Neural progenitor cell (in vitro differentiated cells): ENCODE measurements around the gene PHF23. TPM values are rescaled to one million over a fixed set of nuclear protein-coding genes. Genes with fewer than 3 reads are reported as not detected.
A peak's percentile ranks its signal among the peaks of the same experiment; 100 is the strongest.

Source experiments
- DNase-seq: peaks from one replicate; pipeline ENCODE4 v3.0.0-alpha.2; 2016; ENCODE audit warnings: low spot score
- H2AFZ ChIP-seq: fragments of 200-600 bp; sonication (generic); replicated peaks from 2 replicates; pipeline ENCODE4 v1.6.1; 2016; ENCODE audit warnings: antibody characterized with exemption
- H3F3A ChIP-seq: fragments of 200-600 bp; sonication (generic); 2 replicates; pipeline ENCODE4 v1.6.1; 2016; ENCODE audit warnings: antibody characterized with exemption, low read depth
- H3K27ac ChIP-seq: fragments of 200-600 bp; sonication (generic); 2 replicates; pipeline ENCODE4 v1.5.1; 2016; ENCODE audit warnings: mild to moderate bottlenecking
- H3K27me3 ChIP-seq: fragments of 200-600 bp; sonication (generic); 2 replicates; pipeline ENCODE4 v1.6.1; 2016; ENCODE audit warnings: mild to moderate bottlenecking, moderate library complexity
- H3K36me3 ChIP-seq: fragments of 200-600 bp; sonication (generic); 2 replicates; pipeline ENCODE4 v1.5.1; 2016
- H3K4me1 ChIP-seq: fragments of 200-600 bp; sonication (generic); 2 replicates; pipeline ENCODE4 v1.6.1; 2016; ENCODE audit warnings: mixed run types
- H3K4me2 ChIP-seq: fragments of 200-600 bp; sonication (generic); 2 replicates; pipeline ENCODE4 v1.6.1; 2016
- H3K4me3 ChIP-seq: fragments of 200-600 bp; sonication (generic); 2 replicates; pipeline ENCODE4 v1.5.1; 2016
- H3K79me2 ChIP-seq: fragments of 200-600 bp; sonication (generic); 2 replicates; pipeline ENCODE4 v1.6.1; 2016; ENCODE audit warnings: low read depth
- H3K9ac ChIP-seq: fragments of 200-600 bp; sonication (generic); 2 replicates; pipeline ENCODE4 v1.6.1; 2016
- H3K9me3 ChIP-seq: fragments of 200-600 bp; sonication (generic); 2 replicates; pipeline ENCODE4 v1.5.1; 2016; ENCODE audit warnings: low read depth
- H4K20me1 ChIP-seq: fragments of 200-600 bp; sonication (generic); 2 replicates; pipeline ENCODE4 v1.6.1; 2016; ENCODE audit warnings: low read depth
- H3K27ac Mint-ChIP-seq: 3 replicates; pipeline ENCODE4 v1.8.0; 2021; ENCODE audit warnings: mixed read lengths
- H3K27me3 Mint-ChIP-seq: 2 replicates; pipeline ENCODE4 v1.8.0; 2022; ENCODE audit warnings: low read depth, mild to moderate bottlenecking, inconsistent platforms, moderate library complexity, mixed read lengths; ENCODE audit not compliant: insufficient read depth
- H3K36me3 Mint-ChIP-seq: 3 replicates; pipeline ENCODE4 v1.8.0; 2021; ENCODE audit warnings: mixed read lengths
- H3K4me1 Mint-ChIP-seq: 3 replicates; pipeline ENCODE4 v1.8.0; 2021; ENCODE audit warnings: mixed read lengths
- H3K4me3 Mint-ChIP-seq: 3 replicates; pipeline ENCODE4 v1.8.0; 2021; ENCODE audit warnings: mild to moderate bottlenecking, moderate library complexity, mixed read lengths
- H3K9me3 Mint-ChIP-seq: 3 replicates; pipeline ENCODE4 v1.8.0; 2020; ENCODE audit warnings: mixed read lengths
- EZH2 ChIP-seq: fragments of 200-600 bp; sonication (generic); IDR thresholded peaks from 2 replicates; pipeline ENCODE4 v1.6.1; 2017; ENCODE audit warnings: antibody characterized with exemption, mild to moderate bottlenecking, moderate library complexity
- EZH2phosphoT487 ChIP-seq: fragments of 200-600 bp; sonication (generic); IDR thresholded peaks from 2 replicates; pipeline ENCODE4 v1.6.1; 2017; ENCODE audit warnings: antibody characterized with exemption
- total RNA-seq: library from RNA; depleted of rRNA; stranded (reverse); fragments of >200 nt; gene quantifications from 2 replicates; pipeline ENCODE4 v1.2.3, GENCODE V29; 2015; ENCODE audit warnings: low replicate concordance
- TF ChIP-seq, protein P1 (sequence below): fragments of 200-600 bp; sonication (generic); IDR thresholded peaks from 2 replicates; pipeline ENCODE4 v1.5.1; 2017; ENCODE audit warnings: antibody characterized with exemption, mild to moderate bottlenecking

PHF23 gene
- total RNA-seq, 1 donor from 2014 or later: 31.6 TPM

DNA sequence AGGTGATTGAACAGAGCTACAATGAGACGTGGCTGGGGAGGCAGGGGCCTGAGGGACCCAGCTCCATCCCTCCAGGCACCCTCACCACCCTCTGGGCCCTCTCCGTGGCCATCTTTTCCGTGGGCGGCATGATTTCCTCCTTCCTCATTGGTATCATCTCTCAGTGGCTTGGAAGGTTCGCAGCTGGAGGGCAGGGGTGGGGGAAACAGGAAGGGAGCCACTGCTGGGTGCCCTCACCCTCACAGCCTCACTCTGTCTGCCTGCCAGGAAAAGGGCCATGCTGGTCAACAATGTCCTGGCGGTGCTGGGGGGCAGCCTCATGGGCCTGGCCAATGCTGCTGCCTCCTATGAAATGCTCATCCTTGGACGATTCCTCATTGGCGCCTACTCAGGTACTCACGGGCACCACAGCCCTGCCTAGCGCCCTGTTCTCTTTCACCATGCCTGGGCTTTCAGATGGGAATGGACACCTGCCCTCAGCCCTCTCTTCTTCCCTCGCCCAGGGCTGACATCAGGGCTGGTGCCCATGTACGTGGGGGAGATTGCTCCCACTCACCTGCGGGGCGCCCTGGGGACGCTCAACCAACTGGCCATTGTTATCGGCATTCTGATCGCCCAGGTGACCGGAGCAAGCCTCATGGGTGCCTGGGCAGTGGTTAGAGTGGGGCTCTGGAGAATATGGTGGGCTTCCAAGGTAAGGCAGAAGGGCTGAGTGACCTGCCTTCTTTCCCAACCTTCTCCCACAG, 44.4 kb upstream of the PHF23 start:
- no peak overlapping the region for H2AFZ ChIP-seq
- no peaks in the 10 kb centered on the region for H3K79me2 ChIP-seq
- no peaks in the 10 kb centered on the region for H3K9me3 ChIP-seq
- peaks cover 18% of the 10 kb centered on the region for H3K27me3 Mint-ChIP-seq
- TF ChIP-seq EZH2phosphoT487: no peak
- TF ChIP-seq, protein P1, sequence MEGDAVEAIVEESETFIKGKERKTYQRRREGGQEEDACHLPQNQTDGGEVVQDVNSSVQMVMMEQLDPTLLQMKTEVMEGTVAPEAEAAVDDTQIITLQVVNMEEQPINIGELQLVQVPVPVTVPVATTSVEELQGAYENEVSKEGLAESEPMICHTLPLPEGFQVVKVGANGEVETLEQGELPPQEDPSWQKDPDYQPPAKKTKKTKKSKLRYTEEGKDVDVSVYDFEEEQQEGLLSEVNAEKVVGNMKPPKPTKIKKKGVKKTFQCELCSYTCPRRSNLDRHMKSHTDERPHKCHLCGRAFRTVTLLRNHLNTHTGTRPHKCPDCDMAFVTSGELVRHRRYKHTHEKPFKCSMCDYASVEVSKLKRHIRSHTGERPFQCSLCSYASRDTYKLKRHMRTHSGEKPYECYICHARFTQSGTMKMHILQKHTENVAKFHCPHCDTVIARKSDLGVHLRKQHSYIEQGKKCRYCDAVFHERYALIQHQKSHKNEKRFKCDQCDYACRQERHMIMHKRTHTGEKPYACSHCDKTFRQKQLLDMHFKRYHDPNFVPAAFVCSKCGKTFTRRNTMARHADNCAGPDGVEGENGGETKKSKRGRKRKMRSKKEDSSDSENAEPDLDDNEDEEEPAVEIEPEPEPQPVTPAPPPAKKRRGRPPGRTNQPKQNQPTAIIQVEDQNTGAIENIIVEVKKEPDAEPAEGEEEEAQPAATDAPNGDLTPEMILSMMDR: no peak
- TF ChIP-seq EZH2: no peak
- peaks cover 16% of the 10 kb centered on the region for H4K20me1 ChIP-seq
- H3K4me3 ChIP-seq: no peak overlapping the region
- H3K4me1 Mint-ChIP-seq: peaks cover 18% of the 10 kb centered on the region
- no peak for DNase-seq
- H3K9me3 Mint-ChIP-seq: peaks cover 1% of the 10 kb centered on the region
- H3K36me3 ChIP-seq: no peaks in the 10 kb centered on the region
- peaks cover 1% of the 10 kb centered on the region for H3K36me3 Mint-ChIP-seq
- peaks cover 45% of the 10 kb centered on the region for H3K27me3 ChIP-seq
- no peak overlapping the region for H3K4me2 ChIP-seq
- no peak overlapping the region for H3K9ac ChIP-seq
- H3F3A ChIP-seq: peaks cover 16% of the 10 kb centered on the region
- peak overlapping the region; percentile 88 for H3K4me3 Mint-ChIP-seq
- H3K27ac Mint-ChIP-seq: no peak overlapping the region
- H3K4me1 ChIP-seq: peaks cover 4% of the 10 kb centered on the region
- H3K27ac ChIP-seq: no peak overlapping the region

DNA sequence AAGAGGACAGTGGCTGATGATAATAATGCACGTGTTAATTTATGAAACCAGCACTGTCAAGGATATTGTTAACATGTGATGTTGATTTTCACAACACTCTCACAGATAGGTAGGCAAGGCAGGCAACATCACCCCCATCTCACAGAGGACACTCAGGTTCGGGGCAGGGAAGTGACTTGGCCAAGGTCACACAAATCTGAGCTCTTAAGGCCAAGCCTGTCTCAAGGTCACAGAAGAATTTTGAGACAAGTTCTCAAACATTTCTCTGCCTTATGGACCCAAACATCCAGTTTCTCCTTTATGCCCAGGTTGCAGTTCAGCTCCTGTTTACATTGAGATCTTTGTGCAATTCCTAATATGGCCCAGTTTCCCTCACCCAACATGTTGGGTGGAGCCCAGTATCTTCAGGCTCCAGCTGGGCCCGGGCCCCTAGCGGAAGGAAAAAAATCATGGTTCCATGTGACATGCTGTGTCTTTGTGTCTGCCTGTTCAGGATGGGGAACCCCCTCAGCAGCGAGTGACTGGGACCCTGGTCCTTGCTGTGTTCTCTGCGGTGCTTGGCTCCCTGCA, 43.6 kb upstream of the PHF23 start:
- Mint-ChIP-seq H3K9me3 (peaks cover 1% of the 10 kb centered on the region), H3K4me3 (peak overlapping the region; percentile 88), H3K27ac (no peak overlapping the region), H3K36me3 (peaks cover 1% of the 10 kb centered on the region), H3K4me1 (peaks cover 18% of the 10 kb centered on the region), H3K27me3 (peaks cover 18% of the 10 kb centered on the region)
- Histone ChIP-seq H3K4me3 (peak overlapping the region; percentile 56), H3K36me3 (no peaks in the 10 kb centered on the region), H4K20me1 (peaks cover 16% of the 10 kb centered on the region), H3K27me3 (peaks cover 47% of the 10 kb centered on the region), H2AFZ (no peak overlapping the region), H3K4me2 (peak overlapping the region; percentile 76), H3K9me3 (no peaks in the 10 kb centered on the region), H3K9ac (no peak overlapping the region), H3K79me2 (no peaks in the 10 kb centered on the region), H3F3A (peaks cover 16% of the 10 kb centered on the region), H3K4me1 (peaks cover 4% of the 10 kb centered on the region), H3K27ac (no peak overlapping the region)
- TF ChIP-seq, protein P1: no peak
- no peak for TF ChIP-seq EZH2phosphoT487
- no peak for TF ChIP-seq EZH2
- no peak for DNase-seq

DNA sequence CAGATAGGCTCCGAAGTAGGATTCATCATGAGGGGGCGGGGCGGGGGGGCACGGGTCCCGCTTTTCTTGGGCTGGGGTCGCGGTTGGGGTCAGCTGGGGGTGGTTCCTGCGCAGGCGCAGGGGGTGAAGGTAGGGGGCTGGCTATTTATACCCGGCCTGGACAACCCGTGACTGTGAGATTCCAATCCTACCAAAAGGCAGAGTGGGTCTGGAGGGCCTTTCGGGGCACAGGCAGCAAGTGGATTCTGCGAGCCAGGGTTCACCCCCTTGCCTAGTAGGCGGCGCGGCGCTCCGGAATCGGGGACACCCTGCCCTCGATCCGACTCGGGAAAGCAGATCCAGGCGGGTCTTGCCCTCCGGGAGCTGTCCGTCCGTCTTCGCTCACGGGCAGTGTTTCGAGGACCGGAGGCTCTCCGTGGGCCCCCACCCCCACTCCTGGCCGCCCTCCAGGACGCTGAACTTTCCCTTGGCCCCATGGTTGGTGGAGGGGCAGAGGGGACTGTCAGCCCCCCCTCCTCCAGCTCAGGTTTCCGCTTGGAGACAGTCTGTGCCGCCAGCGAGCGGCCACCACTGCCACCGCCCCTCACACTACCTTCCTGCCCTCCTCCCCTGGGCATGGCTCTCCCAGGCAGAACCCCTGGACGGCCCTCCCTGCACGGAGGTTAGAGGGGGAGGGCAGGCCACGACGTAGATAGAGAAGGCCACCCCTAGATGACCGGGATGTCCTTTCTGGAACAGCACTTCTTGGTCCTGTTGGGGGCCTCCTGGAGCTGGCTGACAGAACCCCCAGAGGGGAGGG, 42.9 kb upstream of the PHF23 start:
- peaks cover 4% of the 10 kb centered on the region for H3K4me1 ChIP-seq
- H3K27me3 Mint-ChIP-seq: peaks cover 18% of the 10 kb centered on the region
- no peak overlapping the region for H3K27ac ChIP-seq
- peak overlapping the region; percentile 71 for H2AFZ ChIP-seq
- H3K27me3 ChIP-seq: peaks cover 47% of the 10 kb centered on the region
- H3K4me1 Mint-ChIP-seq: peaks cover 18% of the 10 kb centered on the region
- H3K4me3 Mint-ChIP-seq: peak overlapping the region; percentile 88
- H3K36me3 Mint-ChIP-seq: peaks cover 1% of the 10 kb centered on the region
- peaks cover 16% of the 10 kb centered on the region for H4K20me1 ChIP-seq
- no peak for DNase-seq
- peak overlapping the region; percentile 56 for H3K4me3 ChIP-seq
- H3K9me3 ChIP-seq: no peaks in the 10 kb centered on the region
- H3K36me3 ChIP-seq: no peaks in the 10 kb centered on the region
- H3K4me2 ChIP-seq: peak overlapping the region; percentile 76
- no peak overlapping the region for H3K9ac ChIP-seq
- peaks cover 1% of the 10 kb centered on the region for H3K9me3 Mint-ChIP-seq
- peaks cover 16% of the 10 kb centered on the region for H3F3A ChIP-seq
- H3K79me2 ChIP-seq: no peaks in the 10 kb centered on the region
- TF ChIP-seq EZH2phosphoT487: peak; percentile 19
- TF ChIP-seq, protein P1: no peak
- no peak overlapping the region for H3K27ac Mint-ChIP-seq
